ENCODE measurements around the gene LSM4.

The LSM4 gene

DNA sequence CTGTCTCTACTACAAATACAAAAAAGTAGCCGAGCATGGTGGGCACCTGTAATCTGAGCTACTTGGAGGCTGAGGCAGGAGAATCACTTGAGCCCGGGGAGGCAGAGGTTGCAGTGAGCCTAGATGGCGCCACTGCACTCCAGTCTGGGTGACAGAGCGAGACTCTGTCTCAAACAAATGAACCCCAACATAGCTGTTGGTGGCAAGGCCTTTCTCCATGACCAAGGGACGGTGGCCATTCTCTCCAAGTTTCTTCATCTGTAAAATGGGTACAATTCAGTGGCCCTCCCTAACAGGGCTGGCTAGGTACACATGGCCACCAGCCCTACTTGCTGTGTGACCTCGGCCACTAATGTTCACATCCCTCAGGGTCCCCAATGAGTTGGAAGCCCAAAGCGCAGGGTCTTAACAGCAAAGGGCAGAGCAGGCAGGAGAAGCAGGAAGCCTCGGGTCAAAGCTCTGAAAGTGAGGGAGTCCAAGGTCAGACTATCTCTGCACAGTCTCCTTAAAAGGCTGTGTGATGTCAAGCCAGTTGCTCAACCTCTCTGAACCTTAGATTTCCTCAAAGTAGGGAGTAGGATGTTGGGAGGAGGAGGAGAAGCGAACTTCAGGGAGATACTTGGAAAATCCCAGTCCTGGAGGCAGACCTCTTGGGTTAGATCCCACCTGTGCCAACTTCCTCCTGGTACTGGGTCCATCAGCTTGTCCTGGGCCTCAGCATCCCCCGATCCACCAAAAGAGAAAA lies 44.2 kb downstream of the LSM4 start:
- peak; percentile 55 for DNase-seq (ENCODE audit: low read depth)
- peak overlapping the region; percentile 96 for H3K4me3 ChIP-seq (replicated peaks; ENCODE audit: low read depth, low read length)
- TF ChIP-seq, protein P1, sequence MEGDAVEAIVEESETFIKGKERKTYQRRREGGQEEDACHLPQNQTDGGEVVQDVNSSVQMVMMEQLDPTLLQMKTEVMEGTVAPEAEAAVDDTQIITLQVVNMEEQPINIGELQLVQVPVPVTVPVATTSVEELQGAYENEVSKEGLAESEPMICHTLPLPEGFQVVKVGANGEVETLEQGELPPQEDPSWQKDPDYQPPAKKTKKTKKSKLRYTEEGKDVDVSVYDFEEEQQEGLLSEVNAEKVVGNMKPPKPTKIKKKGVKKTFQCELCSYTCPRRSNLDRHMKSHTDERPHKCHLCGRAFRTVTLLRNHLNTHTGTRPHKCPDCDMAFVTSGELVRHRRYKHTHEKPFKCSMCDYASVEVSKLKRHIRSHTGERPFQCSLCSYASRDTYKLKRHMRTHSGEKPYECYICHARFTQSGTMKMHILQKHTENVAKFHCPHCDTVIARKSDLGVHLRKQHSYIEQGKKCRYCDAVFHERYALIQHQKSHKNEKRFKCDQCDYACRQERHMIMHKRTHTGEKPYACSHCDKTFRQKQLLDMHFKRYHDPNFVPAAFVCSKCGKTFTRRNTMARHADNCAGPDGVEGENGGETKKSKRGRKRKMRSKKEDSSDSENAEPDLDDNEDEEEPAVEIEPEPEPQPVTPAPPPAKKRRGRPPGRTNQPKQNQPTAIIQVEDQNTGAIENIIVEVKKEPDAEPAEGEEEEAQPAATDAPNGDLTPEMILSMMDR (IDR thresholded peaks at IDR 0.05; ENCODE audit: low read length, missing control alignments) = peak; percentile 33

DNA sequence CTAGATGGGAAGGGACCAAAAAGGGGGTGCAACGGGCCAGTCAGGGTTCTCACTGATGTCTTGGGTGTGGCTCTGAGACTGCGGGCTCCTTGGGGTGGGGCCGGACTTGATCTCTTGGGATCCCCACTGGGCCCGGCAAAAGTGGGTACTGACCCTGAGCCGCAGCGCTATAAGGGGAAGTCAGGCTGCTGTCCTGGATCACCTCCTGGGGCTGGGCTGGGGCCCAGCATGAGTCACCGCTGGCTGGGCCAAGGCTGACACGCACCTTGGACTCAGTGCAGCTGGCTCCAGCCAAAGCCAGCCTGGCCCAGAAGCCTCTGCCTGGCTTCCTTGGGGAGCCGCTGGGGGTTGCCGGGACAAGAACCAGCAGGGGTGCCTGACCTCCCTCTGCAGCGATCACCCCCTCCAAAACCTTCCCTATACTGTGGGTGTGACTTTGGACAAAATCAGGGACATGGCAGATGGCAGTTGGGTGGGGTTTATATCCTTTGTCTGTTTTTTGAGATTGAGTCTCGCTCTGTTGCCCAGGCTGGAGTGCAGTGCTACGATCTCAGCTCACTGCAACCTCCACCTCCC lies 48.0 kb downstream of the LSM4 start:
- no peak overlapping the region for H3K4me3 ChIP-seq (replicated peaks; ENCODE audit: low read depth, low read length)
- TF ChIP-seq, protein P1 (IDR thresholded peaks at IDR 0.05; ENCODE audit: low read length, missing control alignments) = no peak
- DNase-seq (ENCODE audit: low read depth) = peak; percentile 87

DNA sequence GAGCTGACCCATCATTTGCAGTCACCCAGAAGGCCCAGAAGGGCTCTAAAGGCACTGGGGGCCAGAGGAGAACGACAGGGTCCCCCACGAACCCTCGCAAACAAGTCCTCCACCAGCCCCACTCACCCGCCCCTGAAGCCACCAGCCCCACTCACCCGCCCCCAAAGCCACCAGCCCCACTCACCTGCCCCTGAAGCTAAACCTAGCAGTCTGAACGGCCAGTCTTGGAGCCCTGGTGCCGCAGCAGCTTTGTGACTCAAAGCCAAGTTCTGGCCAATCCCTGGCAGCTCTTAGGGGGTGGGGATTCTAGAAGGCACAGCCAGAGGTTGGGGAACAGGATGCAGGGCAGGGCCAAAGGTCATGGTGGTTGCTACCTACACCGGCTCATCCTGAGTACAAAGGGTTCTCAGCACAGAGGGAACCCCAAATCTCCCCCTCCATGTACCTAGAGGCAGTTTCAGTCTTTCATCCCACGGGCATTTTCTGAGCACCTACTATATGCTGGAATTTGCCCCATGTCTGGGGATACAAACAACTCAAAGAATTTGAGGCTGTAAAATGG lies 48.6 kb downstream of the LSM4 start, which contains the start of gene IQCN:
TSS of gene IQCN (minus strand) at position 234 of the 562 bp plus-strand sequence. CDS start 4,974 bp downstream, outside the sequence.
- no peak within 1 kb of the TSS for H3K4me3 ChIP-seq (replicated peaks; ENCODE audit: low read depth, low read length)
- TF ChIP-seq, protein P1 (IDR thresholded peaks at IDR 0.05; ENCODE audit: low read length, missing control alignments) = no peak
- peak; percentile 36 for DNase-seq (ENCODE audit: low read depth)

DNA sequence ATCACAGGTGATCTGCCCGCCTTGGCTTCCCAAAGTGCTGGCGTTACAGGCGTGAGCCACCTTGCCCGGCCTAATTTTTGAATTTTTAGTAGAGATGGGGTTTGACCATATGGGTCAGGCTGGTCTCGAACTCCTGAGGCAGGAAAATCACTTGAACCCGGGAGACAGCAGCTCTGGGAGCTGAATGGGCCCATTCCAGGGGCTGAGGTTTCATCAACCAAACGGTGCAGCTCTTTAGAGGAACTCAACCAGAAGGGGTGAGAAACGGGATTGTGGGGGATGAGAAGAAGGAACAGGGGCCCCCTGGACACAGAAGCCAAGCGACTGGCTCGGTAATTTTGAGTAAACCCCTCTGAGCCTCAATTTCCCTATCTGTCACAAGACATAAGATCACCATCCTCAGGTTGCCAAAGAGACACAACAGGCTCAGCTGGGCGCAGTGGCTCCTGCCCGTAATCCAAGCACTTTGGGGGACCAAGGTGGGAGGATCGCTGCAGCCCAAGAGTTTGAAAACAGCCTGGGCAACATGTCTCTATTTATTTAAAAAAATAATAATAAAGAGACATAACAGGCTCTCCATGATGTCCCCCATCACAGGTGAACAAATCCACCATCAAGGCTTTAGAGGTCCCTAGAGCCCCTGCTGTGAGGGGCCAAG lies 49.2 kb downstream of the LSM4 start:
- DNase-seq (ENCODE audit: low read depth) = no peak
- no peak overlapping the region for H3K4me3 ChIP-seq (replicated peaks; ENCODE audit: low read depth, low read length)
- TF ChIP-seq, protein P1 (IDR thresholded peaks at IDR 0.05; ENCODE audit: low read length, missing control alignments) = no peak

DNA sequence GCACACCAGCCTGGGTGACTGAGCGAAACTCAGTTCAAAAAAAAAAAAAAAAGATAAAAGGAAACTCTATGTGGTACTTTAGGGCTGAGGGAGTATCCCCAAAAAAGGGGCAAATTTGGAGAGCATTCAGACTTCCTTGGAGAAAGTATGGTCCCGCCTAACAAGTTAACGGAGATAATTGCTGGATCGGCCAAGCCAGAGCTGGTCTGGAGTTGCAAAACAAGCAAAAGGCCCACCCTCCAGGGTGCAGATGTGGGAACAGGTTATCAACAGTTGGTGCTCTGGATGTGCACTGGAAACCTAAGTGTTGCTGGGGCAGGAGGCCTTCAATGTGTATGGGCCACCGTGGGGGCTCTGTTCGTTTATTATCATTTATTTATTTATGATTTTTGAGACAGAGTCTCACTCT lies 51.4 kb downstream of the LSM4 start:
- DNase-seq (ENCODE audit: low read depth) = no peak
- no peak overlapping the region for H3K4me3 ChIP-seq (replicated peaks; ENCODE audit: low read depth, low read length)
- TF ChIP-seq, protein P1 (IDR thresholded peaks at IDR 0.05; ENCODE audit: low read length, missing control alignments) = no peak

DNA sequence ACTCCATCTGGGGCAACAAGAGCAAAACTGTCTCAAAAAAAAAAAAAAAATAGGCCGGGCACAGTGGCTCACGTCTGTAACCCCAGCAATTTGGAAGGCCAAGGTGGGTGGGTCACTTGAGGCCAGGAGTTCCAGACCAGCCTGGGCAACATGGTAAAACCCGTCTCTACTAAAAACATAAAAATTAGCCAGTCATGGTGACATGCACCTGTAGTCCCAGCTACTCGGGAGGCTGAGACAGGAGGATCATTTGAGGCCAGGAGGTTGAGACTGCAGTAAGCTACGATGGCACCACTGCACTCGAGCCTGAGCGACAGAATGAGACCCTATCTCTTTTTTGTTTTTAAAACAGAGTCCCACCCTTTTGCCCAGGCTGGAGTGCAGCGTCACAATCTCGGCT lies 52.5 kb downstream of the LSM4 start:
- TF ChIP-seq, protein P1 (IDR thresholded peaks at IDR 0.05; ENCODE audit: low read length, missing control alignments) = no peak
- DNase-seq (ENCODE audit: low read depth) = no peak
- H3K4me3 ChIP-seq (replicated peaks; ENCODE audit: low read depth, low read length) = no peak overlapping the region
